ENCODE data around the gene FNTB.

DNA sequence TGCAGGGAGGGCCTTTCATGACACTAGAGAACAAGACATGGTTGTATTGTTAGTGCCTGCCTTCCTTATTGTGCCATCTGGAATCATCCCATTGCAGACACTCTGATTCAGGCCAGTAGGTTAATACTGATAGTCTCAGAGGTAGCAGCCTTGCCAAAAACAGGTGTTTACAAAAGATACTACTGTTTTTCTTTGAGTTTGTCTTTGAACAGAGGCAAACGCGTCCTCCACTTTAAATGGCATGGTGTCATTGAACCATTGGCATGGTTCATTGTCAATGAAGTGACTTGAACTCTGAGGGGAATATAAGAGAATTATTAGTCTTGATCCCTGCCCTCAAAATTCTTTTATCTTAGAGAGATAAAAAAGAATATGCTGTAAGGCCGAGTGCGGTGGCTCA is 4.2 kb downstream of the FNTB start:
- TF ChIP-seq, protein P1, sequence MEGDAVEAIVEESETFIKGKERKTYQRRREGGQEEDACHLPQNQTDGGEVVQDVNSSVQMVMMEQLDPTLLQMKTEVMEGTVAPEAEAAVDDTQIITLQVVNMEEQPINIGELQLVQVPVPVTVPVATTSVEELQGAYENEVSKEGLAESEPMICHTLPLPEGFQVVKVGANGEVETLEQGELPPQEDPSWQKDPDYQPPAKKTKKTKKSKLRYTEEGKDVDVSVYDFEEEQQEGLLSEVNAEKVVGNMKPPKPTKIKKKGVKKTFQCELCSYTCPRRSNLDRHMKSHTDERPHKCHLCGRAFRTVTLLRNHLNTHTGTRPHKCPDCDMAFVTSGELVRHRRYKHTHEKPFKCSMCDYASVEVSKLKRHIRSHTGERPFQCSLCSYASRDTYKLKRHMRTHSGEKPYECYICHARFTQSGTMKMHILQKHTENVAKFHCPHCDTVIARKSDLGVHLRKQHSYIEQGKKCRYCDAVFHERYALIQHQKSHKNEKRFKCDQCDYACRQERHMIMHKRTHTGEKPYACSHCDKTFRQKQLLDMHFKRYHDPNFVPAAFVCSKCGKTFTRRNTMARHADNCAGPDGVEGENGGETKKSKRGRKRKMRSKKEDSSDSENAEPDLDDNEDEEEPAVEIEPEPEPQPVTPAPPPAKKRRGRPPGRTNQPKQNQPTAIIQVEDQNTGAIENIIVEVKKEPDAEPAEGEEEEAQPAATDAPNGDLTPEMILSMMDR (conservative IDR thresholded peaks at IDR 0.05 in 1 of 2, IDR thresholded peaks at IDR 0.05 in 1 of 2; ENCODE audit: extremely low read depth in 1 of 2, insufficient read depth in 1 of 2, low read depth in 1 of 2, low read length in 2 of 2): no peak
- no peak for TF ChIP-seq EZH2 (IDR thresholded peaks at IDR 0.05; ENCODE audit: borderline replicate concordance, low read length)

Data from mammary epithelial cell (primary cell).